Measurements from ENCODE around the gene MT1G.

Gene MT1G

GRCh38 chr16:56686758-56687157 is 18.9 kb upstream of the MT1G start:
- Histone ChIP-seq H4K20me1 (ENCODE audit: control insufficient read depth, insufficient read depth, low read depth, low read length) (no peaks in the 10 kb centered on the region), H3K27me3 (ENCODE audit: control insufficient read depth, low read length) (peaks cover 26% of the 10 kb centered on the region), H3K4me1 (ENCODE audit: control insufficient read depth, low read length) (peaks cover 12% of the 10 kb centered on the region), H3K4me2 (ENCODE audit: low read length) (no peak overlapping the region), H3K79me2 (ENCODE audit: control insufficient read depth, low read length) (no peaks in the 10 kb centered on the region), H3K27ac (ENCODE audit: low read depth, low read length) (no peak overlapping the region), H3K4me3 (ENCODE audit: low read length) (no peak overlapping the region), H3K9me2 (replicated peaks; ENCODE audit: control insufficient read depth, low read length) (no peaks in the 10 kb centered on the region), H3F3A (ENCODE audit: control insufficient read depth, insufficient read depth) (no peaks in the 10 kb centered on the region), H3K9me3 (ENCODE audit: control insufficient read depth, insufficient read depth, low read length) (no peaks in the 10 kb centered on the region), H3K36me3 (ENCODE audit: control insufficient read depth, low read length) (no peaks in the 10 kb centered on the region)
- no peak for TF ChIP-seq EZH2phosphoT487 (IDR thresholded peaks at IDR 0.05; ENCODE audit: borderline replicate concordance, low read length)
- TF ChIP-seq CTCF (IDR thresholded peaks at IDR 0.05; ENCODE audit: low read depth, low read length, poor library complexity, severe bottlenecking): no peak

DNA sequence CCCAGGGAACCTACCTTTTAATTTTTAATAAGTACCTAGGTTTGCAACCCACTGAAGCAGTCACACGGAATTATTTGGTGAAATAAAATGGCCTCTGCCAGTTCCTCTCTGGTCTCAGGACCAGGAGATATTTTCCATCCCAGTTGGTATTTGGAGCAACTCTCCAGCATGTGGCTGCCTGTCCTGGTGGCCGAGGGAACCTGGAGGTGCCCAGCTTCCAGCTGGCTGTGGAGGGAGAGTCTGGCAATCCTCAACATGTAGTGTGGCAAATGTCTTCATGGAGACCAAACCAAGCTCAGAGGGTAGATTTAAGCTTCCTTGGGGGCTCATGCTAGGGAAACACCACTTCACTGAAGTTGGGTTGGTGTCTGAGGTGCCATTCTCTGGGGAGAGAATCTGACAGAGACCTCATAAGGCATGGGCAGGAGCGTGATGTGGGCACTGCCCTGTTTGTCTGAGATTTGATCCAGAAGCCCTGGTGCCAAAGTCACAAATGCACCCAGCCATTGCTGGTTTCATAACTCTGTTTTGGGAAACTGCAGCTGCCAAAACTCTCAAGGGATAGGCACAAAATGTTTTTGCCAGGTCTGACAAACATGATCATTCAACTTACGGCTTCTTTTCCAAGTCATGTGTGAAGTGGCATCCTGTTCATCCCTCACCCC is 17.2 kb upstream of the MT1G start:
- Histone ChIP-seq H3K27me3 (ENCODE audit: control insufficient read depth, low read length) (peaks cover 31% of the 10 kb centered on the region), H3K4me2 (ENCODE audit: low read length) (no peak overlapping the region), H3K36me3 (ENCODE audit: control insufficient read depth, low read length) (no peaks in the 10 kb centered on the region), H3K4me3 (ENCODE audit: low read length) (no peak overlapping the region), H4K20me1 (ENCODE audit: control insufficient read depth, insufficient read depth, low read depth, low read length) (no peaks in the 10 kb centered on the region), H3K9me2 (replicated peaks; ENCODE audit: control insufficient read depth, low read length) (no peaks in the 10 kb centered on the region), H3K27ac (ENCODE audit: low read depth, low read length) (no peak overlapping the region), H3F3A (ENCODE audit: control insufficient read depth, insufficient read depth) (no peaks in the 10 kb centered on the region), H3K4me1 (ENCODE audit: control insufficient read depth, low read length) (peaks cover 14% of the 10 kb centered on the region), H3K79me2 (ENCODE audit: control insufficient read depth, low read length) (no peaks in the 10 kb centered on the region), H3K9me3 (ENCODE audit: control insufficient read depth, insufficient read depth, low read length) (no peaks in the 10 kb centered on the region)
- TF ChIP-seq EZH2phosphoT487 (IDR thresholded peaks at IDR 0.05; ENCODE audit: borderline replicate concordance, low read length): no peak
- no peak for TF ChIP-seq CTCF (IDR thresholded peaks at IDR 0.05; ENCODE audit: low read depth, low read length, poor library complexity, severe bottlenecking)

GRCh38 chr16:56684256-56684925 is 16.5 kb upstream of the MT1G start:
- H3K4me2 ChIP-seq (ENCODE audit: low read length): no peak overlapping the region
- no peak overlapping the region for H3K4me3 ChIP-seq (ENCODE audit: low read length)
- no peaks in the 10 kb centered on the region for H3K9me2 ChIP-seq (replicated peaks; ENCODE audit: control insufficient read depth, low read length)
- H4K20me1 ChIP-seq (ENCODE audit: control insufficient read depth, insufficient read depth, low read depth, low read length): no peaks in the 10 kb centered on the region
- H3K27ac ChIP-seq (ENCODE audit: low read depth, low read length): no peak overlapping the region
- H3K9me3 ChIP-seq (ENCODE audit: control insufficient read depth, insufficient read depth, low read length): no peaks in the 10 kb centered on the region
- TF ChIP-seq CTCF (IDR thresholded peaks at IDR 0.05; ENCODE audit: low read depth, low read length, poor library complexity, severe bottlenecking): no peak
- no peak for TF ChIP-seq EZH2phosphoT487 (IDR thresholded peaks at IDR 0.05; ENCODE audit: borderline replicate concordance, low read length)
- no peaks in the 10 kb centered on the region for H3K79me2 ChIP-seq (ENCODE audit: control insufficient read depth, low read length)
- no peaks in the 10 kb centered on the region for H3K36me3 ChIP-seq (ENCODE audit: control insufficient read depth, low read length)
- H3K4me1 ChIP-seq (ENCODE audit: control insufficient read depth, low read length): peaks cover 14% of the 10 kb centered on the region
- H3K27me3 ChIP-seq (ENCODE audit: control insufficient read depth, low read length): peaks cover 25% of the 10 kb centered on the region
- no peaks in the 10 kb centered on the region for H3F3A ChIP-seq (ENCODE audit: control insufficient read depth, insufficient read depth)
